GM12878 (cell line): ENCODE data around the gene FASTKD2. TPM values are rescaled to one million over a fixed set of nuclear protein-coding genes. Genes with fewer than 3 reads are reported as not detected.

Experiments
- ATAC-seq: fragments of 200-7000 bp; cut with Tn5 transposase; 3 replicates; pipeline ENCODE4 v1.9.1; 2020; ENCODE audit warnings: mild to moderate bottlenecking, moderate library complexity
- BruUV-seq: library from RNA; stranded (reverse); fragments of 400-500 nt; replicated peaks from 2 replicates; lab custom pipeline; 2021; lab: Mats Ljungman, UMichigan
- CTCF ChIA-PET: fragments of 300-600 bp; sonication (Branson Sonifier 250); formaldehyde crosslinking; extraction: SDS; loops from one replicate; lab custom pipeline; 2021; ENCODE audit warnings: inconsistent platforms; lab: Yijun Ruan, JAX
- POLR2A ChIA-PET: fragments of 350-600 bp; formaldehyde crosslinking; extraction: SDS; loops from one replicate; lab custom pipeline; 2021; ENCODE audit warnings: inconsistent platforms; lab: Charles Lee
- RAD21 ChIA-PET: fragments of 300-600 bp; sonication (Branson Sonifier 250); formaldehyde crosslinking; loops from one replicate; lab custom pipeline; 2023; ENCODE audit warnings: antibody characterized with exemption; ENCODE audit not compliant: unreplicated experiment; lab: Charles Lee
- SMC1A ChIA-PET: fragments of 300-600 bp; sonication (Branson Sonifier 250); formaldehyde crosslinking; loops from one replicate; lab custom pipeline; 2023; ENCODE audit not compliant: unreplicated experiment, uncharacterized antibody; lab: Charles Lee
- DNase-seq: peaks from one replicate; pipeline ENCODE4 v3.0.0-alpha.2; 2011; ENCODE audit warnings: low read depth, low spot score
- FAIRE-seq: peaks from 3 replicates; lab custom pipeline; 2011; peaks lifted over from hg19 to GRCh38; lab: Jason Lieb, UNC
- H2AFZ ChIP-seq: 2 replicates; pipeline ENCODE4 v1.6.0; 2011; ENCODE audit warnings: low read depth, low read length, control low read depth; ENCODE audit not compliant: control insufficient read depth
- H3K27ac ChIP-seq: 2 replicates; pipeline ENCODE4 v1.5.1; 2011; ENCODE audit warnings: control low read depth; ENCODE audit not compliant: control insufficient read depth, insufficient read depth
- H3K27me3 ChIP-seq, 2 experiments: replicated peaks in 1 of 2; 2 replicates each; pipeline versions ENCODE4 v1.6.0 to v1.6.1; 2011; ENCODE audit warnings: low read length in 1 of 2; ENCODE audit not compliant: control insufficient read depth in 2 of 2, insufficient read depth in 2 of 2
- H3K36me3 ChIP-seq, 2 experiments: 2 replicates each; pipeline ENCODE4 v1.5.1; 2011; ENCODE audit warnings: low read length in 1 of 2; ENCODE audit not compliant: control insufficient read depth in 2 of 2, insufficient read depth in 2 of 2
- H3K4me1 ChIP-seq: 2 replicates; pipeline ENCODE4 v1.6.1; 2011; ENCODE audit warnings: mild to moderate bottlenecking, low read length, moderate library complexity, mixed read lengths; ENCODE audit not compliant: control insufficient read depth, insufficient read depth
- H3K4me2 ChIP-seq: 2 replicates; pipeline ENCODE4 v1.6.0; 2011; ENCODE audit warnings: control low read depth; ENCODE audit not compliant: control insufficient read depth, insufficient read depth
- H3K4me3 ChIP-seq: fragments of 200-600 bp; sonication (generic); 2 replicates; pipeline ENCODE4 v1.5.1; 2016
- H3K79me2 ChIP-seq: 2 replicates; pipeline ENCODE4 v1.6.0; 2011; ENCODE audit warnings: low read length; ENCODE audit not compliant: control insufficient read depth, insufficient read depth
- H3K9ac ChIP-seq: 2 replicates; pipeline ENCODE4 v1.8.0; 2011; ENCODE audit warnings: low read length, control low read depth, mixed read lengths; ENCODE audit not compliant: control insufficient read depth, insufficient read depth
- H3K9me3 ChIP-seq: replicated peaks from 3 replicates; pipeline ENCODE4 v1.5.1; 2011; ENCODE audit warnings: mild to moderate bottlenecking, low read length; ENCODE audit not compliant: control insufficient read depth, insufficient read depth
- H4K20me1 ChIP-seq: 2 replicates; pipeline ENCODE4 v1.6.0; 2011; ENCODE audit not compliant: control insufficient read depth, insufficient read depth
- BHLHE40 ChIP-seq, 2 experiments: fragments of 450-650 bp in 1 of 2; IDR thresholded peaks; 2 replicates each; pipeline ENCODE4 v1.6.1; 2011 to 2017; ENCODE audit warnings: low read depth in 2 of 2, borderline replicate concordance in 1 of 2, improper control_type of control experiment in 1 of 2, low read length in 1 of 2, mild to moderate bottlenecking in 1 of 2
- ESRRA ChIP-seq: IDR thresholded peaks from 2 replicates; pipeline ENCODE4 v1.6.1; 2012; ENCODE audit warnings: mild to moderate bottlenecking, low read length, improper control_type of control experiment
- HDGF ChIP-seq: fragments of 450-650 bp; IDR thresholded peaks from 2 replicates; pipeline ENCODE4 v1.6.1; 2016; ENCODE audit warnings: antibody characterized with exemption
- IRF4 ChIP-seq: IDR thresholded peaks from 2 replicates; pipeline ENCODE4 v1.6.1; 2011; ENCODE audit warnings: low read depth, low read length
- JUNB ChIP-seq: IDR thresholded peaks from 2 replicates; pipeline ENCODE4 v1.6.1; 2016; ENCODE audit warnings: antibody characterized with exemption, mild to moderate bottlenecking
- JUND ChIP-seq: IDR thresholded peaks from 2 replicates; pipeline ENCODE4 v1.6.1; 2012; ENCODE audit warnings: low read depth, mild to moderate bottlenecking, low read length, improper control_type of control experiment, moderate library complexity
- NFIC ChIP-seq: IDR thresholded peaks from 2 replicates; pipeline ENCODE4 v1.6.1; 2012; ENCODE audit warnings: low read depth, mild to moderate bottlenecking, inconsistent platforms, low read length, moderate library complexity
- NFYB ChIP-seq: IDR thresholded peaks from 2 replicates; pipeline ENCODE4 v1.6.1; 2011; ENCODE audit warnings: low read depth, mild to moderate bottlenecking, low read length, improper control_type of control experiment, moderate library complexity; ENCODE audit not compliant: insufficient read depth
- RELB ChIP-seq: fragments of 450-650 bp; IDR thresholded peaks from 2 replicates; pipeline ENCODE4 v1.6.1; 2017; ENCODE audit warnings: low read depth, mild to moderate bottlenecking, moderate library complexity
- SIX5 ChIP-seq: IDR thresholded peaks from 2 replicates; pipeline ENCODE4 v1.6.1; 2011; ENCODE audit warnings: mild to moderate bottlenecking, low read depth, low read length, moderate library complexity; ENCODE audit not compliant: severe bottlenecking
- SMAD1 ChIP-seq: fragments of 450-650 bp; IDR thresholded peaks from 2 replicates; pipeline ENCODE4 v1.6.1; 2018; ENCODE audit warnings: mild to moderate bottlenecking, low read depth; ENCODE audit not compliant: partially characterized antibody
- ZBED1 ChIP-seq: IDR thresholded peaks from 2 replicates; pipeline ENCODE4 v1.6.1; 2016; ENCODE audit warnings: borderline replicate concordance
- ZNF24 ChIP-seq: fragments of 450-650 bp; IDR thresholded peaks from 2 replicates; pipeline ENCODE4 v1.6.1; 2017; ENCODE audit warnings: antibody characterized with exemption, mild to moderate bottlenecking
- ZNF274 ChIP-seq: IDR thresholded peaks from one replicate; pipeline ENCODE4 v1.8.0; 2011; ENCODE audit not compliant: insufficient read length, insufficient read depth
- ZNF687 ChIP-seq: fragments of 450-650 bp; IDR thresholded peaks from 2 replicates; pipeline ENCODE4 v1.6.1; 2017; ENCODE audit warnings: mild to moderate bottlenecking, moderate library complexity
- WGBS: methylation state at CpG from one replicate; pipeline ENCODE4 v1.1.6; 2016; ENCODE audit warnings: low lambda C conversion rate; ENCODE audit not compliant: insufficient replicate concordance, insufficient coverage; ENCODE audit errors: missing lambda C conversion rate; 5-methylcytosine and 5-hydroxymethylcytosine counted together
- in situ Hi-C: fragments of 300-500 bp; cut with MboI; formaldehyde crosslinking; loops from 9 replicates; pipeline ENCODE4 v1.14.3; 2018; ENCODE audit warnings: mixed read lengths
- intact Hi-C: fragments of 100-400 bp; cut with micrococcal nuclease; formaldehyde crosslinking; loops from one replicate; pipeline ENCODE4 v1.14.2; 2022; ENCODE audit not compliant: unreplicated experiment
- polyA plus RNA-seq, 11 experiments: library from polyadenylated mRNA; depleted of rRNA in 4 of 11; unstranded in 6 of 11; stranded (reverse) in 5 of 11; fragments of >200 nt; fragmentation: Nextera tagmentation in 4 of 11; fragmentation: Illumina TruSeq in 1 of 11; extraction: Ambion mirVana in 4 of 11; extraction: Trizol in 1 of 11; gene quantifications; 1 replicate in 1 of 11; 2 replicates in 10 of 11; pipeline versions ENCODE4 v1.2.1 to v1.2.3, GENCODE V29; 2011 to 2016; ENCODE audit warnings: inconsistent platforms in 2 of 11, missing spikeins in 2 of 11, low read depth in 1 of 11
- total RNA-seq, 4 experiments: library from RNA; depleted of rRNA in 3 of 4; stranded (reverse); fragments of >200 nt in 3 of 4; fragmentation: Illumina TruSeq in 1 of 4; extraction: Trizol in 1 of 4; gene quantifications; 2 replicates each; pipeline versions ENCODE4 v1.2.1 to v1.2.3, GENCODE V29; 2013 to 2021

The FASTKD2 gene
- total and polyA plus RNA-seq, 10 of the 15 experiments (the other 5 are each of a cell fraction or from before 2014, with no cell fraction given): 32.1 to 115 (median 52.3) TPM

GRCh38 chr2:206766057-206766930, 888 bp downstream of the FASTKD2 start:
- WGBS: 55% methylated on average over 12 of the region's 12 CpGs
- intact Hi-C loops (no loop called here), in situ Hi-C loops (no loop called here)
- H3K79me2 ChIP-seq: peaks cover 28% of the 10 kb centered on the region
- RAD21 ChIA-PET: interaction anchor here (1.8 kb wide), 1 partner anchor 16 kb away, joined by 5 read pairs; no protein-coding TSS in a partner anchor
- peaks cover 2% of the 10 kb centered on the region; the same call in 1 of the 2 replicates for H3K4me1 ChIP-seq
- SMC1A ChIA-PET: interaction anchor here (0.8 to 1.2 kb wide), 4 partner anchors 15 to 761 kb away, joined by 3 to 7 read pairs (median 4); no protein-coding TSS in a partner anchor
- peak overlapping the region; percentile 97; the same call in 1 of the 2 replicates for H2AFZ ChIP-seq
- POLR2A ChIA-PET: interaction anchor here (0.7 to 1.0 kb wide), 5 partner anchors 8 to 1588 kb away, joined by 4 to 7 read pairs (median 5); partner anchors contain the start of gene KLF7
- H3K36me3 ChIP-seq: peaks cover 0 to 4% of the 10 kb centered on the region in 2 experiments; a peak in 1 of 4 replicates
- no peaks in the 10 kb centered on the region for H4K20me1 ChIP-seq
- CTCF ChIA-PET: interaction anchor here (1.5 to 2.5 kb wide), 2 partner anchors 14 to 17 kb away, joined by 4 to 10 read pairs; no protein-coding TSS in a partner anchor
- peak overlapping the region; percentile 97 for H3K4me3 ChIP-seq
- H3K9me3 ChIP-seq: no peaks in the 10 kb centered on the region
- FAIRE-seq (no peak), DNase-seq (no peak), ATAC-seq (peak; percentile 4)
- peak overlapping the region; percentile 92 for H3K27ac ChIP-seq
- H3K9ac ChIP-seq: peak overlapping the region; percentile 95
- no TSS peak for BruUV-seq
- no peaks in the 10 kb centered on the region for H3K27me3 ChIP-seq
- peak overlapping the region; percentile 54 for H3K4me2 ChIP-seq
- TF ChIP-seq IRF4 (no peak), ZNF24 (no peak), NFYB (no peak), JUNB (no peak), ESRRA (no peak), RELB (no peak), BHLHE40 (IDR thresholded peaks at IDR 0.05; ENCODE audit: borderline replicate concordance in 1 of 2, low read depth in 2 of 2, low read length in 1 of 2) (no peak), ZNF274 (no peak), ZBED1 (no peak), JUND (no peak), SMAD1 (no peak), ZNF687 (no peak), SIX5 (no peak), NFIC (no peak), HDGF (no peak; the same call in 1 of the 2 replicates)
